ENCODE measurements around the gene HNRNPA3. TPM values are rescaled to one million over a fixed set of nuclear protein-coding genes. Genes with fewer than 3 reads are reported as not detected.
A peak's percentile ranks its signal among the peaks of the same experiment; 100 is the strongest.

HNRNPA3 gene
- polyA plus RNA-seq, 1 donor (not counting 4 experiments of a cell fraction or from before 2014, with no cell fraction given): 178 TPM

DNA sequence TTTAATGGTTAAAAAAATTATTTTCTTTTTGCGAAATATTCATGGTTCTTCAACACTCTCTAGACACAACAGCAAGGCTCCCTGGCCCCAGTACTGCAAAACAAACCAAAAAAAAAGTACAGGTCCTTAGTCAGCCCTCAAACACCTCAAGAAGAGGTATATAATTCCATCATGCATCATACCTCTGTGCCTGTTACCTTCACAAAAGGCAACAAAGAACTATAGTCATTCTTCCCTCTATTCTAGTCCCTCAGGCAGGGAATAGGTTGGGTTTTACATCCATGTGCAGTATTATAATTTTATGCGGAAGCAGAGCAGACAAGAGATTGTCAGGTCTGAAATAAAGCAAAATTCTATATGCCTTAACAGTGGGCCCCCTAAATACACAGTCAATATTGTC lies 43.4 kb downstream of the HNRNPA3 start:
- no peak overlapping the region for H2AFZ ChIP-seq (ENCODE audit: control insufficient read depth, low read length)
- peaks cover 2% of the 10 kb centered on the region for H3K9me3 ChIP-seq (ENCODE audit: control insufficient read depth, low read depth, low read length)
- H3K9me1 ChIP-seq (ENCODE audit: control insufficient read depth, extremely low read depth, insufficient read depth, low read length): peaks cover 11% of the 10 kb centered on the region
- no peak overlapping the region for H3K27ac ChIP-seq (ENCODE audit: control insufficient read depth, insufficient read depth, low read length)
- no peak for TF ChIP-seq EZH2 (IDR thresholded peaks at IDR 0.05; ENCODE audit: low read length)
- TF ChIP-seq, protein P1, sequence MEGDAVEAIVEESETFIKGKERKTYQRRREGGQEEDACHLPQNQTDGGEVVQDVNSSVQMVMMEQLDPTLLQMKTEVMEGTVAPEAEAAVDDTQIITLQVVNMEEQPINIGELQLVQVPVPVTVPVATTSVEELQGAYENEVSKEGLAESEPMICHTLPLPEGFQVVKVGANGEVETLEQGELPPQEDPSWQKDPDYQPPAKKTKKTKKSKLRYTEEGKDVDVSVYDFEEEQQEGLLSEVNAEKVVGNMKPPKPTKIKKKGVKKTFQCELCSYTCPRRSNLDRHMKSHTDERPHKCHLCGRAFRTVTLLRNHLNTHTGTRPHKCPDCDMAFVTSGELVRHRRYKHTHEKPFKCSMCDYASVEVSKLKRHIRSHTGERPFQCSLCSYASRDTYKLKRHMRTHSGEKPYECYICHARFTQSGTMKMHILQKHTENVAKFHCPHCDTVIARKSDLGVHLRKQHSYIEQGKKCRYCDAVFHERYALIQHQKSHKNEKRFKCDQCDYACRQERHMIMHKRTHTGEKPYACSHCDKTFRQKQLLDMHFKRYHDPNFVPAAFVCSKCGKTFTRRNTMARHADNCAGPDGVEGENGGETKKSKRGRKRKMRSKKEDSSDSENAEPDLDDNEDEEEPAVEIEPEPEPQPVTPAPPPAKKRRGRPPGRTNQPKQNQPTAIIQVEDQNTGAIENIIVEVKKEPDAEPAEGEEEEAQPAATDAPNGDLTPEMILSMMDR (optimal IDR thresholded peaks at IDR 0.05 in 1 of 3, IDR thresholded peaks at IDR 0.05 in 1 of 3, conservative IDR thresholded peaks at IDR 0.05 in 1 of 3; ENCODE audit: extremely low read depth in 1 of 3, insufficient read depth in 2 of 3, low read length in 3 of 3): no peak
- FAIRE-seq (no peak), DNase-seq (ENCODE audit: low read depth, low spot score) (no peak)
- no peak overlapping the region for H3K4me3 ChIP-seq (ENCODE audit: control insufficient read depth in 2 of 3, extremely low read depth in 1 of 3, insufficient read depth in 2 of 3, low read depth in 1 of 3, low read length in 3 of 3)
- H3K79me2 ChIP-seq (ENCODE audit: control insufficient read depth, insufficient read depth, low read length): peaks cover 99% of the 10 kb centered on the region
- peaks cover 9 to 32% of the 10 kb centered on the region in 2 experiments for H3K36me3 ChIP-seq (ENCODE audit: control insufficient read depth in 2 of 2, extremely low read depth in 1 of 2, insufficient read depth in 2 of 2, low read length in 2 of 2)
- H4K20me1 ChIP-seq (ENCODE audit: control insufficient read depth, extremely low read depth, insufficient read depth, low read length): peaks cover 37% of the 10 kb centered on the region
- peaks cover 63% of the 10 kb centered on the region for H3K4me1 ChIP-seq (ENCODE audit: control insufficient read depth, extremely low read depth, insufficient read depth, low read length)
- dilution Hi-C loops (cut with MboI; ENCODE audit: extremely low pct_ligation_motif_present, low sequenced_read_pairs): no loop called here
- H3K27me3 ChIP-seq (ENCODE audit: control insufficient read depth, extremely low read depth, insufficient read depth, low read length): no peaks in the 10 kb centered on the region
- no peak overlapping the region for H3K4me2 ChIP-seq (ENCODE audit: control insufficient read depth, extremely low read depth, insufficient read depth, low read depth, low read length)
- H3K9ac ChIP-seq (ENCODE audit: control insufficient read depth, extremely low read depth, insufficient read depth, low read length): no peak overlapping the region

DNA sequence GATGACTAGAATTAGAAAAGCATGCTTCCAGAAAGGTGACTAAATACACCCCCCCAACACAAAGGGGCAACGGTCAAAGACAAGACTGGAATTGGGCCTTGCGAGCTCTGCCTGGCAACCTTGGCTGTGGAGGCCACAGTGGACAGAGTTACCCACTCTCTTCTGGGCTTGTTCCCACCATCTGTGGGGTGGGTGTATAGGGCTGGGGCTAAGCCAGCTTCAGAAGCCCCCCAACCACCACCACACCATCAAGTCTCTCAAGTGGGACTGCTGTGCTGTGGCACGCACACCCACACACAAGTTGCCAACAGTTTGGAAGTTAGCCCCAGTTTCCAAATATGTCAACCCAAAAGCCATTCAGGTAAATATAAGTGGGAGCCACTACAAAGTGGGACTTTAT lies 44.1 kb downstream of the HNRNPA3 start:
- Histone ChIP-seq H3K27ac (ENCODE audit: control insufficient read depth, insufficient read depth, low read length) (peak overlapping the region; percentile 29), H3K4me2 (ENCODE audit: control insufficient read depth, extremely low read depth, insufficient read depth, low read depth, low read length) (peak overlapping the region; percentile 65), H3K9me1 (ENCODE audit: control insufficient read depth, extremely low read depth, insufficient read depth, low read length) (peaks cover 11% of the 10 kb centered on the region), H3K79me2 (ENCODE audit: control insufficient read depth, insufficient read depth, low read length) (peaks cover 99% of the 10 kb centered on the region), H3K9ac (ENCODE audit: control insufficient read depth, extremely low read depth, insufficient read depth, low read length) (peak overlapping the region; percentile 22), H3K9me3 (ENCODE audit: control insufficient read depth, low read depth, low read length) (peaks cover 2% of the 10 kb centered on the region), H3K27me3 (ENCODE audit: control insufficient read depth, extremely low read depth, insufficient read depth, low read length) (no peaks in the 10 kb centered on the region), H3K4me3 (ENCODE audit: control insufficient read depth in 2 of 3, extremely low read depth in 1 of 3, insufficient read depth in 2 of 3, low read depth in 1 of 3, low read length in 3 of 3) (peak overlapping the region in 1 of 3 experiments; percentile 34), H4K20me1 (ENCODE audit: control insufficient read depth, extremely low read depth, insufficient read depth, low read length) (peaks cover 43% of the 10 kb centered on the region), H3K4me1 (ENCODE audit: control insufficient read depth, extremely low read depth, insufficient read depth, low read length) (peaks cover 68% of the 10 kb centered on the region), H2AFZ (ENCODE audit: control insufficient read depth, low read length) (no peak overlapping the region), H3K36me3 (ENCODE audit: control insufficient read depth in 2 of 2, extremely low read depth in 1 of 2, insufficient read depth in 2 of 2, low read length in 2 of 2) (peaks cover 8 to 35% of the 10 kb centered on the region in 2 experiments)
- FAIRE-seq (no peak), DNase-seq (ENCODE audit: low read depth, low spot score) (no peak)
- no peak for TF ChIP-seq EZH2 (IDR thresholded peaks at IDR 0.05; ENCODE audit: low read length)
- TF ChIP-seq, protein P1 (optimal IDR thresholded peaks at IDR 0.05 in 1 of 3, IDR thresholded peaks at IDR 0.05 in 1 of 3, conservative IDR thresholded peaks at IDR 0.05 in 1 of 3; ENCODE audit: extremely low read depth in 1 of 3, insufficient read depth in 2 of 3, low read length in 3 of 3): no peak
- dilution Hi-C loops (cut with MboI; ENCODE audit: extremely low pct_ligation_motif_present, low sequenced_read_pairs): no loop called here
